ENCODE results near the gene ADIPOR1. TPM values are rescaled to one million over a fixed set of nuclear protein-coding genes. Genes with fewer than 3 reads are reported as not detected.

The ADIPOR1 gene
- total RNA-seq, 3 donors from 2014 or later (not counting 1 experiment from before 2014, with no cell fraction given), result 61.9 to 81.7 (median 80.6) TPM

DNA sequence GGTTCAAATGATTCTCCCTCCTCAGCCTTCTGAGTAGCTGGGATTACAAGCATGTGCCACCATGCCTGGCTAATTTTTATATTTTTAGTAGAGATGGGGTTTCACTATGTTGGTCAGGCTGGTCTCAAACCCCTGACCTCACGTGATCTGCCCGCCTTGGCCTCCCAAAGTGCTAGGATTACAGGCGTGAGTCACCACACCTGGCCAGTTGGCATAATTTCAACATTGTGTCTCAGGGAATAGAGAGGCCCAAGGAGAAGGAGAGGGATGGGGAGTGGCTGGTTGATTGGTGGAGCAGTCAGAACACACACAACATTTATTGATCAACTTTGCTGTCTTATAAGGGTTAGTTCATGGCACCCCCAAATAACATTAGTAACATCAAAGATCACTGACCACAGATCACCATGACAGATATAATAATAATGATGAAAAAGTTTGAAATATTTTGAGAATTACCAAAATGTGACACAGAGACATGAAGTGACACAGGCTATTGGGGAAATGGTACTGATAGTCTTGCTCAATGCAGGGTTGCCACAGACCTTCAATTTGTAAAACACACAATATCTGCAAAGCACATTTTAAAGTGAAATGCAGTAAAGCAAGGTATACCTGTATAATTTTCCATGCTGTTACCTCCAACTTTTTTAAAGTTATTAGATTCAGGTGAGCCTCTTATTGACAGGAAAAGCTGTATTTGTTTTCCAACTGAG, 24.8 kb upstream of the ADIPOR1 start:
- WGBS (ENCODE audit: insufficient coverage), result 88% methylated on average over 3 of the region's 3 CpGs
- Histone ChIP-seq H3K27ac (ENCODE audit: low read length) (no peak overlapping the region), H3K9me3 (ENCODE audit: control insufficient read depth, insufficient read depth, low read length) (no peaks in the 10 kb centered on the region), H3K27me3 (ENCODE audit: control insufficient read depth, insufficient read depth, low read length) (no peaks in the 10 kb centered on the region), H3K36me3 (ENCODE audit: control insufficient read depth, insufficient read depth, low read length) (no peaks in the 10 kb centered on the region), H3K4me1 (ENCODE audit: control insufficient read depth, insufficient read depth, low read length) (no peaks in the 10 kb centered on the region), H3K4me3 (ENCODE audit: low read length) (no peak overlapping the region)
- DNase-seq, result no peak
- intact Hi-C loops (cut with micrococcal nuclease), result no loop called here
- no peaks in the 10 kb centered on the region for H3K4me1 Mint-ChIP-seq
- no peak overlapping the region for H3K27ac Mint-ChIP-seq
- ATAC-seq, result no peak
- no peaks in the 10 kb centered on the region for H3K9me3 Mint-ChIP-seq
- no peak overlapping the region for H3K4me3 Mint-ChIP-seq
- H3K36me3 Mint-ChIP-seq, result no peaks in the 10 kb centered on the region
- H3K27me3 Mint-ChIP-seq (ENCODE audit: low read depth in 2 of 2), result peaks cover 15 to 18% of the 10 kb centered on the region in 2 donors
- TF ChIP-seq, protein P1, sequence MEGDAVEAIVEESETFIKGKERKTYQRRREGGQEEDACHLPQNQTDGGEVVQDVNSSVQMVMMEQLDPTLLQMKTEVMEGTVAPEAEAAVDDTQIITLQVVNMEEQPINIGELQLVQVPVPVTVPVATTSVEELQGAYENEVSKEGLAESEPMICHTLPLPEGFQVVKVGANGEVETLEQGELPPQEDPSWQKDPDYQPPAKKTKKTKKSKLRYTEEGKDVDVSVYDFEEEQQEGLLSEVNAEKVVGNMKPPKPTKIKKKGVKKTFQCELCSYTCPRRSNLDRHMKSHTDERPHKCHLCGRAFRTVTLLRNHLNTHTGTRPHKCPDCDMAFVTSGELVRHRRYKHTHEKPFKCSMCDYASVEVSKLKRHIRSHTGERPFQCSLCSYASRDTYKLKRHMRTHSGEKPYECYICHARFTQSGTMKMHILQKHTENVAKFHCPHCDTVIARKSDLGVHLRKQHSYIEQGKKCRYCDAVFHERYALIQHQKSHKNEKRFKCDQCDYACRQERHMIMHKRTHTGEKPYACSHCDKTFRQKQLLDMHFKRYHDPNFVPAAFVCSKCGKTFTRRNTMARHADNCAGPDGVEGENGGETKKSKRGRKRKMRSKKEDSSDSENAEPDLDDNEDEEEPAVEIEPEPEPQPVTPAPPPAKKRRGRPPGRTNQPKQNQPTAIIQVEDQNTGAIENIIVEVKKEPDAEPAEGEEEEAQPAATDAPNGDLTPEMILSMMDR (IDR thresholded peaks at IDR 0.05), result no peak

DNA sequence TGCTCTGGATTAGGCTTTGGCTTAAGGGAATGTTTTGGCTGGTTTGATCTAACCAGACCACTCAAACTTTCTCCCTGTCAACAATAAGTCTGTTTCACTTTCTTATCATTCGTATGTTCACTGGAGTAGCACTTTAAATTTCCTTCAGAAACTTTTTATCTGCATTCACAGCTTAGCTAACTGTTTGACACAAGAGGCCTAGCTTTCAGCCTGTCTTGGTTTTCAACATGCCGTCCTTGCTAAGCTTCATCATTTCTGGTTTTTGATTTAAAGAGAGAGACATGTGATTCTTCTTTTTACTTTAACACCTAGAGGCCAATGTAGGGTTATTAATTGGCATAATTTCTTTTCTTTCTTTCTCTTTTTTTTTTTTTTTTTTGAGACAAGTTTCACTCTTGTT, 23.8 kb upstream of the ADIPOR1 start:
- 48% methylated on average over 1 of the region's 2 CpGs for WGBS (ENCODE audit: insufficient coverage)
- H3K4me3 Mint-ChIP-seq, result no peak overlapping the region
- ATAC-seq (no peak), DNase-seq (no peak)
- no peaks in the 10 kb centered on the region for H3K36me3 ChIP-seq (ENCODE audit: control insufficient read depth, insufficient read depth, low read length)
- no peaks in the 10 kb centered on the region for H3K4me1 ChIP-seq (ENCODE audit: control insufficient read depth, insufficient read depth, low read length)
- no peaks in the 10 kb centered on the region for H3K36me3 Mint-ChIP-seq
- TF ChIP-seq, protein P1 (IDR thresholded peaks at IDR 0.05), result no peak
- no peak overlapping the region for H3K27ac ChIP-seq (ENCODE audit: low read length)
- intact Hi-C loops (cut with micrococcal nuclease), result no loop called here
- H3K27me3 Mint-ChIP-seq (ENCODE audit: low read depth in 2 of 2), result peaks cover 22 to 26% of the 10 kb centered on the region in 2 donors
- no peaks in the 10 kb centered on the region for H3K9me3 ChIP-seq (ENCODE audit: control insufficient read depth, insufficient read depth, low read length)
- H3K4me1 Mint-ChIP-seq, result no peaks in the 10 kb centered on the region
- no peaks in the 10 kb centered on the region for H3K9me3 Mint-ChIP-seq
- H3K4me3 ChIP-seq (ENCODE audit: low read length), result no peak overlapping the region
- H3K27me3 ChIP-seq (ENCODE audit: control insufficient read depth, insufficient read depth, low read length), result no peaks in the 10 kb centered on the region
- no peak overlapping the region for H3K27ac Mint-ChIP-seq

DNA sequence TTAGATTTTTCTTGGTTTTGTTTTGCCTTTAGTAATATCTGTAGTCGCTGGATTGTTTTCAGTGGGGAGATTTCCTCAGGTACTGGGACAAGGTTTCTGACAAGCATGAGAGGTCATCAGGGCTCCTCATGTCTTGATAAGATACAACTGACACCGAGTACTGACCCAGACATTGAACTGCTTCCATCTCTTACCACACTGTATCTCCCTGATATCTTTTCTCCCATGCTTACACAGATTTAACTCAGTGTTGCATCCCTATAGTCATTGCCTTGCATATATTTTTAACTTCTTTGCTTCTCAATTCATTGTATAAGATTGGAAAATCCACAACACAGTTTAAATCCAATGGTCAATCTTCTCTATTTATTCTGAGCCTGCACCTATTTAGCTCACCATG, 21.3 kb upstream of the ADIPOR1 start:
- no peaks in the 10 kb centered on the region for H3K4me1 Mint-ChIP-seq
- WGBS (ENCODE audit: insufficient coverage), result 85% methylated on average over 2 of the region's 2 CpGs
- DNase-seq (no peak), ATAC-seq (no peak)
- H3K27me3 ChIP-seq (ENCODE audit: control insufficient read depth, insufficient read depth, low read length), result no peaks in the 10 kb centered on the region
- no peaks in the 10 kb centered on the region for H3K4me1 ChIP-seq (ENCODE audit: control insufficient read depth, insufficient read depth, low read length)
- TF ChIP-seq, protein P1 (IDR thresholded peaks at IDR 0.05), result no peak
- no peaks in the 10 kb centered on the region for H3K36me3 ChIP-seq (ENCODE audit: control insufficient read depth, insufficient read depth, low read length)
- no peaks in the 10 kb centered on the region for H3K9me3 Mint-ChIP-seq
- H3K9me3 ChIP-seq (ENCODE audit: control insufficient read depth, insufficient read depth, low read length), result no peaks in the 10 kb centered on the region
- H3K27ac Mint-ChIP-seq, result no peak overlapping the region
- H3K27me3 Mint-ChIP-seq (ENCODE audit: low read depth in 2 of 2), result peaks cover 29 to 31% of the 10 kb centered on the region in 2 donors
- no peak overlapping the region for H3K27ac ChIP-seq (ENCODE audit: low read length)
- H3K4me3 ChIP-seq (ENCODE audit: low read length), result no peak overlapping the region
- H3K36me3 Mint-ChIP-seq, result no peaks in the 10 kb centered on the region
- no peak overlapping the region for H3K4me3 Mint-ChIP-seq
- intact Hi-C loops (cut with micrococcal nuclease), result no loop called here

DNA sequence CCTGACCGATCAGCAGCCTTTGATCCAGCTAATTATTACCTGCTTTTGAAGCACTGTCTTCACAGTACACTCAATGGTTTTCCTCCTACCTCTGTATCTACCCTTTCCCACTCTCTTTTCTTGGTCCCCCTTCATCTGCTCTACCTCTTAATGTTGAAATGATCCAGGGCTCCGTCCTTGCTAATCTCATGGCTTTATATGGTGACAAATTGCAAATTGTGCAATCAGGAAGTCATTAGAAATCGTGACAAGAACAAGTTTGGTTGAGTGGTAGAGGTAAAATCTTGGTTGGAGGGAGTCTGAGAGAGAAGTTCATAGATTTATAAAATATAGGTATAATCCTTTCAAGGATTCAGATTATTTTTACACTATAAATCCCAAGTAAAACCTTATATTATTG, 18.5 kb upstream of the ADIPOR1 start:
- 34% methylated on average over 3 of the region's 3 CpGs for WGBS (ENCODE audit: insufficient coverage)
- Histone ChIP-seq H3K27ac (ENCODE audit: low read length) (no peak overlapping the region), H3K36me3 (ENCODE audit: control insufficient read depth, insufficient read depth, low read length) (no peaks in the 10 kb centered on the region), H3K27me3 (ENCODE audit: control insufficient read depth, insufficient read depth, low read length) (no peaks in the 10 kb centered on the region), H3K9me3 (ENCODE audit: control insufficient read depth, insufficient read depth, low read length) (no peaks in the 10 kb centered on the region), H3K4me1 (ENCODE audit: control insufficient read depth, insufficient read depth, low read length) (no peaks in the 10 kb centered on the region), H3K4me3 (ENCODE audit: low read length) (no peak overlapping the region)
- peaks cover 33 to 38% of the 10 kb centered on the region in 2 donors for H3K27me3 Mint-ChIP-seq (ENCODE audit: low read depth in 2 of 2)
- DNase-seq, result no peak
- ATAC-seq, result no peak
- no peaks in the 10 kb centered on the region for H3K9me3 Mint-ChIP-seq
- no peak overlapping the region for H3K27ac Mint-ChIP-seq
- intact Hi-C loops (cut with micrococcal nuclease), result no loop called here
- H3K36me3 Mint-ChIP-seq, result no peaks in the 10 kb centered on the region
- no peaks in the 10 kb centered on the region for H3K4me1 Mint-ChIP-seq
- TF ChIP-seq, protein P1 (IDR thresholded peaks at IDR 0.05), result no peak
- no peak overlapping the region for H3K4me3 Mint-ChIP-seq
